HS-27A (cell line): ENCODE measurements around the gene SMAD7.

ENCODE experiments used
- DNase-seq: peaks from one replicate; pipeline ENCODE4 v3.0.0-alpha.2; 2012; ENCODE audit warnings: low read depth, missing footprints

The SMAD7 gene

DNA sequence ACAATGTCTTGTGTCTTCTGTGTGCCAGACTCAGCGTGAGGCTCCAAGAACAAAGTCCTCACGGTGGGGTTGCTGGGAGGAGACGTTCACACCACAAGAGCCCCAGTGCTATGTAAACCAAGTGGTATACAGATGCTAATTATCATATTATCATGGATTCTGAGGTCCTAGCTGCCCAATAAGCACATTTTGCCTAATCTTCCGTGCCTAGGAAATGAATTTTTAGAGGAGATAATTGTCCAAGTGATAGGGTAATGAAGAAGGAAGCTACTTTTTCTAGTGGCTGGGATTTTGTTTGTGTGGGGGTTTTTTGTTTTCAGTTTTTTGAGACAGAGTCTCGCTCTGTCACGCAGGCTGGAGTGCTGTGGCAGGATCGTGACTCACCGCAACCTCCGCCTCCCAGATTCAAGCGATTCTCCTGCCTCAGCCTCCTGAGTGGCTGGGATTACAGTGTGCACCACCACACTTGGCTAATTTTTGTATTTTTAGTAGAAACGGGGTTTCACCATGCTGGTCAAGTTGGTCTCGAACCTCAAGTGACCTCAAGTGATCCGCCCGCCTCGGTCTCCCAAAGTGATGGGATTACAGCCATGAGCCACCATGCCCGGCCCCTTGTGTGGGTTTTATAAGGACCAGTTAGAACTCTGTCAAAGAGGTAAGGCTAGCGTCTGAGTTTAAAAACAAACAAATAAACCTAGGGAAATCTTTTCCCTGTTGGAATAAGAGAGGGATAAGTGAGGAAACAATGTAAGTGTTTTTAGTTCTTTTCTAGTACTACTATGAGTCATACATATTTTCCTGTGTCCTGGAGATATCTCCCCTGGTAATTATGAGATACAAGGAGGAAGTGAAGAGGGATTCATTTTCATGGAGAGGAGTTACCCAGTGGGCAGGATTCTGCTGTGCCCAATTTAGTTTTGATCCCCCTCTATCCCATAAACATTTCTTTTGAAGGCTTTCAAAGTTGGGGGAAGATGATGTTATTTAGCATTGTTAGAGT lies 9.5 kb upstream of the SMAD7 start:
- no peak for DNase-seq

DNA sequence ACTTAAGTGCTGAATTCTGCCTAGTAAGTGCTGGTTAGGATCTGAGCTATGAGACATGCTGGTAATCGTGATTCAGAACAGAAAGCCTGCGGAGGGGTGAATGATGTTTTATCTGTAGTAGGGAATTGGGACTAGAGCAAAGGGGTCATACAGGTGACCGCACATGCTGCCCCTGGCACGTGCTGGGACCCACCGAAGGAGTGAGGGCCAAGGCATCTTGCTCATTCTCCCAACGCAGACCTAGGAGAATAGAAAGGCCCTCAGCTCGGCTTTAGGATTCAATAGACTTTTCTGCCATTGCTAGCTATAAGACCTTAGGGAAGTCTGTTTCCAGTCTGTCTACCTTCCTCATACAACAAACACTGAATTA lies 8.8 kb upstream of the SMAD7 start:
- no peak for DNase-seq

DNA sequence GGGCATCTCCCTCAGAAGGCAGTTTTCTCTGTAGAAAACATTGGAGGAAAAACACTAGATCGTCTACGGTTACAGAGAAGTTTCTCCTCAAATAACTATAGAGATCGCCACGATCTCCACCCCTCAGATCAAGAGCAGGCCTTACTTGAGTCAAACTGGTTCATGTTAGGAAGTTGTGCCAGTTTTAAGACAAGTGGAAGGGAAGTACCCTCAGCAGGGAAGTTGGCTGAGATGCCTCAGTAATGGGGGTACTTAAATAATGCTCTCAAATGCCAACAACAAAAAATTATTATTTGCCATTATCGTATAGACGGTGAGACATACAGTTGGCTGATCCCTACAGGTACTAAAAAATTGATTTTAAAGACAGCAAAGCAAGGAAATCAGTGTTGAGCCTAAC lies 8.2 kb upstream of the SMAD7 start:
- DNase-seq = no peak

DNA sequence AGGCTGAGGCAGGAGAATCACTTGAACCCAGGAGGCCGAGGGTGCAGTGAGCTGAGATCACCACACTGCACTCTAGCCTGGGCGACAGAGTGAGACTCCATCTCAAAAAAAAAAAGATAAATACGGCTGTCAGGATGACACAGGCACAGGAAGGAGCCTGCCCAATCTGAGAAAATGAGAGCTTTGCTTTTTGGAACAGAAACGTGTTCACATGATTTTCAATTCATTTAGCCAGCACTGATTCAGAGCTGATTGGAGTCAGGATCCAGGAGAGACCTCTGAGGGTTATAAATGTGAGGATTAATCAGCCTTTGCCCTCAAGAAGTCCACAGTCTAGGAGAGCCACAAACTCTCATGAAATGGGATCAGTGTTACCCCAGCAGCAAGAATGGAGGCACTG lies 6.9 kb upstream of the SMAD7 start:
- DNase-seq = no peak

DNA sequence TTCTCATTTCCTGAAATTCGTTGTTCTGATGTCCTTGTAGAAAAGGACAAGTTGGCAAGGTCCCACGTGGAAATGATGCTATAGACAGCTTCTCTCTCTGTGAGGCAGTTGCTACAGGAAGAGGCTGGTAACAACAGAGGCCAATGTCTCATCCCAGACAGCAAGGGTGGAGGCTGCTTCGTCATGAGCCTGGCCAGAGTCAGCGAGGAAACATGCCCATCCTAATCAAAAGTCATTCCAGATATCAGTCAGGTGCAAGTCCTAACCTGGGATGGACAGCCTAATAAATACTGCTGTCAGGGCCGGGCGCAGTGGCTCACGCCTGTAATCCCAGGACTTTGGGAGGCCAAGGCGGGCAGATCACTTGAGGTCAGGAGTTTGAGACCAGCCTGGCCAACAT lies 6.4 kb upstream of the SMAD7 start:
- no peak for DNase-seq

DNA sequence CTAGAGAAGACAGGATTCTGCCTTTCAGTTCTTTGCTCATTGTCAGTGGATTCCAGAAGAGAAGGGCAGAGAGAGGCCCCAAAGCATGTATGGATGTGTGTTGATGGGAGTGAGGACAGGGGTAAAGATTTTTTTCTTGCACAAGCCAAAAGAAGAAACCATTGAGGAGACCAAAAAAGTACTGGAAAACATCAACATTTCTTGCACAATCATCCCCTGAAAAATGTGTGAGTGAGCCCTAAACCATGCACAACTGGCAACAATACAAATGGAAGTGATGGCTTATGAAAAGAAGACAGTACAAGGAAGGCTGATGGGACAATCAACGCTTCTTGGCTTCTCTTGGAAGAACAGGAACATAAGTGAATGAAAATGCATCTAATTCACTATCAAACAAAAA lies 5.6 kb upstream of the SMAD7 start:
- DNase-seq = no peak

DNA sequence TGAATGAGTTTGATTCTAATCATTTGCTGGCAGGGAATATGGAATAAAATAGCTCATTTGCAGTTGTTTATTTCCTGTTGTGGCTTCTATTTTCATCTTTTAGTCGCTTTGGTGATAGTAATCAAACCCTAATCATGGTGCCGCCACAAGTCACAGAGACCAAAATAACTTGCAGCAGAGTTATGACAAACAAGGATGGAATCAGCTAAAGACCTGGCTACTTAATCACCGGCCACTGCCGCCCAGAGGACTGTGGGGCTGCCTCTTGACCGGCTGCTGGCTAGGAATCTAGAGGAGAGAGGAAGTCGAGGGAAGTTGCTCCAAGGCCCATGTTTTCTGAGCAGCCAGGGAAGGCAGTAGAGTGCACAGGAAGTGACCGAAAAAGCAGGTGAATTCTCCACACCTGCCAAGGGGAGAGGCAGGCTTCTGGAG lies 5.1 kb upstream of the SMAD7 start:
- DNase-seq = no peak

DNA sequence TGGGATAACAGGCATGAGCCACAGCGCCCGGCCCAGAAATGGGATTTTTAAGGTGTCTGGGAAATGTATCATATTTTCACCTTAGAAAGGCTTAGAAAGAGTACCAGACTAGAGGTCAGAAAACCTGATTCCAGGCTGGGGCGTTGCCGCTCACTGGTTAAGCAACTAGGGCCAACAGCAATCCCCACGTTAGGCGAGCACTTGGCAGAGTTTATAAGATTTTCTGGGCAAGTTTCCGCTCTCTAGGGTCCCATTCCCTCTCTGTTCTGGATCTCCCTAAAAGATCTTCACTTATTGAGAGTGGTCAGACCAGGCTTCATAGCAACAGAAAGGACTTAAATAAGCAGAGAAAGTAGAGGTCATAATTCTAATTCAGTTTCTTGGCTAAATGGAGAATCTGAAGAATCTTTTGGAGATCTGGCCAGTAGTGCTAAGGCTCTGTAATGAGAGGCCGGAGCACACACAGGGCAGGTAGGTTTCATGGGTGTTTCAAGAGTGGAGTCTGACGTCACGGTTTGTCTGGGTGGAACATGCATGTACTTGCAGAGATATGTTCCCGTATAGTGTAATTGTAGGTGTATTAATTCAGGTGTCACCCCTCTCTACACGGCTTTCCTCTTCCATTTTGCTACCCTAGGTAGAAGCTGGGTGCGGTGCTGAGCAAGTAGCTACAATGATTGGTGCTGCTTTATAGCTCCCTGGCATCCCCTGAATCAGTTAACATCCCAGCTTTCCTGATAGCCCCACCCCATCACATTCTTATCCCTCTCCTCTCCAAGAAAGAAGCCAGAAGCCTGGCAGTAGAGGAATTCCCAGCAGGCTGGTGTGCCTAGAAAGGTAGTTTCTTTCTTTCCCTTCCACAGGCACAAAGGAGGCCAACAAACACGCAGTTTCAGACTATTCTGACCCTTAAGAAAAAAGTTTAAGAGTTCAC lies 4.4 kb upstream of the SMAD7 start:
- DNase-seq = no peak

DNA sequence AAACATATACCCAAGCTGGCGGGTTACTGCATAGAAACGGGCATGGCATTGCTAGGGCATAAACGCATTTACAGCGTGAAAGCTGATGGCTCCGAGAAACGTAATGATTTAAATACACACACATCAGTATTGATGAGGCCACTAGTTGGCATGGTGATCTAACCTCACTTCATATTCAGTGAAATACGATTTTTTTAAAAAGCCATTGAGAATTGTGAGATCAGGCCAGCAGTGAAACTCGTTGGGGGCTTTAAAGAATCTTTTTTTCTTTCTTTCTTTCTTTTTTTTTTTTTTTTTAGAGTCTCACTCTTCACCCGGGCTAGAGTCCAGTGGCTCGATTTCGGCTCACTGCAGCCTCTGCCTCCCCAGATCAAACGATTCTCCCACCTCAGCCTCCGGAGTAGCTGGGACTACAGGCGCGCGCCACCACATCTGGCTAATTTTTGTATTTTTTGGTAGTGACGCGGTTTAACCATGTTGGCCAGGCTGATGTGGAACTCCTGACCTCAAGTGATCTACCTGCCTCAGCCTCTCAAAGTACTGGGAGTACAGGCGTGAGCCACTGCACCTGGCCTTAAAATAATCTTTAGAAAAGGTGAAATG lies 2.4 kb upstream of the SMAD7 start:
- no peak for DNase-seq

DNA sequence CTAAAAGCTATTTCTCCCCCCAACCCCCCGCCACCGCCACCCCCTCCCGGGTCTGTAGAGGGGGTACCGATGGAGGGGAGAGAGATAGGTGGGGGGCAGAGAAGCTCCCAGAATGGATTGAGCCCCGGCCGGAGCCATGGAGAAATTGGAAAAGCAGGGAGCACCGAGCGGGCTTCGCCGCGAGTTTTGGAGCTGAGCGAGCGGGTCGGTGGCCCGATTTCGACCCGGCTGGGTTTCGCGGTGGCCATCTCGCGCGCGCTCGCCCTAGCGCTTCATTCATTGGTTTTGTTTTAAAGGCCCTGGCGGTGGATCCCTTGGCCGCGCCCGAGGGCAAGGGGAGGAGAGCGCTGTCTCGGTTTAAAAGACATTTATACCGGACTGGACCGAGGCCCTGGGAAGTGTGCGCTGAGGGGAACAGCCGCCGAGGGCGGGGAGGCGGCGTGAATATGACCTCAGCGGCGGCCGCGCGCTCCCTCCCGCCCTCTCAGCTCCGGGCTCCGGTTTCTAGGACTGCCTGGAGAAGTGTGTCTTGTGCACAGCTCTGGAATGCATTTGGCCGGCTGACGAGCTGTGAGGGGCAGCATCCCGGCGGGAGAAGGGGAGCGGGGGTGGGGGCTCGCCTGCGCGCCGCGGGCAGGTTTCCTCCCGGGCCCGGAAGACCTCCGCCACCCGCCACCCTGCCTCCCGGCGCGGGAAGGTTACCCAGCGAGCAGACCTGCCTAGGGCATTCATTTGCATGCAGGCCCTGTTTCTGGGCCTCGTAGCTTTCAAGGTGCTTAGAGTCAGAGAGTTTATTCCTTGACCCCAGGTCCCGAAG lies 1.7 kb upstream of the SMAD7 start:
- no peak for DNase-seq

DNA sequence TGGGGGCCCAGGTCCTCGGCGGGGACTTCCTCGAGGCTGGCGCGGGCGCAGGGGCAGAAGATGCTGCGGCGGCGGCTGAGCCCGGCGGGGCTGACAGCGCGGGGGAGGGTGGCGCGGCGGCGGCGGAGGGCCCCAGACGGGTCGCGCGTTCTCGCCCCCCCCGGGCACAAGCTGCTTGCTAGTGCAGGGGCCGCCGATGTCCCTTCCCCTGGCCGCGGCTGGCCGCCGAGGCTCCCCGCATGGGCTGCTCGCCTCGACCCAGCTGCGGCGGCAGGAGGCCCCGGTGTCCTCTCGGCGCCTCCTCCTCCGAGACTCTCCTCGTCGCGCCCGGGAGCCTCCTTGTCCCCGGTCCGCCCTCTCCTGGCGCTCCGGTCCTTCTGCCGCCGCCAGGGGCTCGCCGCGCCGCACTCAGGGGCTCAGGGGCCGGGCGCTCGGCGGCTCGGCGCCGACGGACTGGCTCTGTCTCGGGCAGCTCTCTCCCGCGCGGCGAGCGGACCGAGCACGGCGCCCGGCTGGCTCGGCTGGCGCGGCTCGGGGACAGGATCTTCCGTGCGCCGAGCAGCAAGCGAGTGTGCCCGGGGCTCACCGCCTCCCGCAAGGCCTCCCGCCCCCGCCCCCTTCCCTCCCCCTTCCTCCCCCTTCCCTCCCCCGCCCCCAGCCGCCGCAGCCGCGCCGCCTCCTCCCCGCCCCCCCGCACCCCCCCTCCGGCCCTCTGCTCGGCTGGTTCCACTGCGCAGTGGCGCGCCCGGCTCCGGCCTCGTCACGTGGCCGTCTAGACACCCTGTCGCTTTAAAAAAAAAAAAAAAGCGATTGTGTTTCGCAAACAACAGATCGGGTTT lies 902 bp upstream of the SMAD7 start:
- DNase-seq = no peak

DNA sequence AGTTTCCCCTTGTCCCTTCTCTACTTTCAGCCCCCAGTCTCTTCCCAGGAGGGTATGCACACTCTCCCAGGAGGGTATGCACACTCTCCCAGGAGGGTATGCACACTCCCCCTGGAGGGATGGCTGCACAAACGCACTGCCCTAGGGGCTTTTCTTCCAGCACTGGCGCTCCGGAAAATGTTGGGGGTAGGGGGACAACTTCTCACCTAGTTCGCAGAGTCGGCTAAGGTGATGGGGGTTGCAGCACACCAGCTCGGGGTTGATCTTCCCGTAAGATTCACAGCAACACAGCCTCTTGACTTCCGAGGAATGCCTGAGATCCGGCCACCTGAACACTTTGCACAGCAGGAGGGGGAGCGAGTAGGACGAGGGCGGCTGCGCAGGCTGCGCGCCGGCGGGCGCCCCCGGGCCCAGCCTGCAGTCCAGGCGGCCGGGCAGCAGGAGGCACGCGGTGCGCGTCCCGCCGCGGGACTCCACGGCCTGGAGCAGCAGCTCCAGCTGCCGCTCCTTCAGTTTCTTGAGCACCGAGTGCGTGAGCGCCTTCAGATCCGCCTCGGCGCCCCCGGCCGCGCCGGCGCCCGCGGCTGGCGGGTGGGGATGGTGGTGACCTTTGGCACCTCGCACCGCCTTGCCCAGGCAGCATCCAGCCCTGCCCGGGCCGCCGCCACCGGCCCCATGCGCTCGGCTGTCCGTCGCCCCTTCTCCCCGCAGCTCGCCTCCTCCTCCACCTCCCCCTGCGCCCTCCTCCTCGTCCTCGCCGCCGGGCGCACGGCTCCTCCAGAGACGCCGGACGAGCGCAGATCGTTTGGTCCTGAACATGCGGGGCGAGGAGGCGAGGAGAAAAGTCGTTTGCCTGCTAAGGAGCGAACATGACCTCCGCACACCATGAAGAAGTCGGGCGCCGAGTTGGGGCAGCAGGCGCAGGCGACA lies 894 bp downstream of the SMAD7 start:
- DNase-seq = no peak

DNA sequence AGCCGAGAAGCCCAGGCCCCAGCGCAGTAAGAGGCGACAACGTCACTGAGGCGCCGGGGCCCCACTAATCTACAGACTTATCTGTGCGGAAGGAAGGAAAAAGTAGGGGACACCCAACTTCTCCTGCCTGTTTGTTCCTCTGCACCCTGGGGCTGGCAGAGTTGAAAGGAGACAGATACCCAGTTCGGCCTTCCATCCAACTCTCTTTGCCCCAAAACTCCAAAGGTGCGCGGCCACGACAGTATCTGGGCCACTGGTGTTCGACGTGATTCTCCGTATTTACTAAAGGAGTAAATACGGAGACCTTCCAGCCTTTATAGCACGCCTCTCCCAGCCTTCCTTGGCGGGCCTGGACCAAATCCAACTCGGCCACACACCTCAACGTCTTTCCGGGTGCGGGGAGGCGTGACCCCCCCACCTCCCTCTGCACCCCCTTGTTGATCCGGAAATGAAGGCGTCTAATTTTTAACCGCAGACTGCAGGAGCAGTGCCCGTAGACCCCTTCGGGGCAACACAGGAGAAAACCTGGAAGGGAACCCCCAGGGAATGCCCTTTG lies 1.6 kb downstream of the SMAD7 start:
- no peak for DNase-seq

DNA sequence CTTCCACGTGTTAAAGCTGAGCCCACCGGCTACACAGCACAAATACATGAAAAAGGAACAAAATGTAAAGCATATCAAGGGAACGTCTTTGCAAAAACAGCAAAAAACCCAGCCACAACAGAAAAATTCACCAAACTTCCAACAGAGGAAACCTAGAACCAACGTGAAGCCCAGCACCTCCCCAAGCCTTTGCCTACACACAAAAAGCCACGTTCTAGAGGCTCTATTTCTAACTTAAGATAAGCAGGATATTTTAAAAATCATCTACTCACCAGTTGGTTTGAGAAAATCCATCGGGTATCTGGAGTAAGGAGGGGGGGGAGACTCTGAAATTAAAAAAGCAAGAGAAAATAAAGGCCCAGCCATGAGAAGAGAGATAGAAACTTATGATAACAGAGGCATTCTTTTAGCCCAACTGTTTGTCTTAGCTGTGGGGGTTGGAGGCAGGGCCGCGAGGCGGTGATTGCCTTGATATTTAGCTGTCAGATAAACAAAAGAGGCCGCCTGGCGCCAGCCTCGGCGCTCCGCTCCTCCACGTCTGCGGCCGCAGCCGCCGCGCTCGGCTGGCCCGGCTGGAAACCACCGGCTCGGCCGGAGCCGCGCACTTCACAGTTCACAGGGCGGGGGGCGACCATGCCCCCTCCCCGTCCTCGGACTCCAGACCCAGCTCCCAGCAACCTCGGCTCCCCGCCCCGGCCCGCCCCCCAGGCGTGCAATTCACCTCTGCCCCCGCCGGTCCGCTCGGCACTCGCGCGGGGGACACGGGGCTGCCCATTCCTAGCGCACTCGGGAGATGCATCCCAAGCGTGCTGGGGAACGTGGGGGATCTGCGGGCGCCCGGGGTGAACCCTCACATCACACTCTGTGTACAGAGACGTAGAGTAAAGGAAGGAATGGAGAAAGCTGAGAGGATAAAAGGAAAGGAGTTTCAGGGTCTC lies 2.4 kb downstream of the SMAD7 start:
- no peak for DNase-seq

DNA sequence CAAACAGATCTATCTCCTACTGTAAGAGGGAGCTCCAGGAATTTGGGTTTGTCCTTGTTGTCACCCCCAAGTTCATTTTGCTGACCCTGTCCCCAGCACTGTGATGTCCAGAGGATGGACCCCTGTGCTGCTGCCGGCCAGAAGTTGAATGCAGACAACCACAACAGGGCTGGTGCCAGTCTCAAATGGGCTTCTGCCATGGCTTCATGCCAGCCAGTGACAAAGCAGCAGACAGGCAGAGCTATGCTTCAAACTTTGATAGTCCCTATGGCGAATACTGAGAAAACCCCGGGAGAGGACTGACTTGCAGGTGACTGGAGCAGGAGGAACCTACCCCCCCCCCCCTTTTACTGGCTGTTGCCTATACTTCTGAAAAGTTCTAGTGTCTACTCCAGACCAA lies 3.2 kb downstream of the SMAD7 start:
- DNase-seq = no peak

DNA sequence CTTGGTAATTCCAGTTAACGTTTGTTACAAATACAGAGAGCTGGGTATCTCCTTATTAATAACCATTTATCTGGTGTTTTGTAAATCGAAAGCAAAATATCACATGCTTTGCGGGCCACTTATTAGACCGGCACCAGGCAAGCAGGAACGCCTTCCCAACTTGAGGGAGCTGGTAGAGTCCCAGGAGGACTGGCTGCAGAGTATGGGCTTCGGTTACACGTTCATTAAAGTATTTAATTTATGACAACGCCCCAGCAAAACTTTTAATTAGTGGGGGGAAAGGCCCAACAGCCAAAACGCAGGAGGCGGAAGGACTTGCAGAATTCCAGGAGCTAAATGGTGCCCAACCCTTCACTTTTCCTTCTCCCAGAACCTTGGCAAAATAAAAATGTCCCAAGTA lies 3.7 kb downstream of the SMAD7 start:
- DNase-seq = no peak

DNA sequence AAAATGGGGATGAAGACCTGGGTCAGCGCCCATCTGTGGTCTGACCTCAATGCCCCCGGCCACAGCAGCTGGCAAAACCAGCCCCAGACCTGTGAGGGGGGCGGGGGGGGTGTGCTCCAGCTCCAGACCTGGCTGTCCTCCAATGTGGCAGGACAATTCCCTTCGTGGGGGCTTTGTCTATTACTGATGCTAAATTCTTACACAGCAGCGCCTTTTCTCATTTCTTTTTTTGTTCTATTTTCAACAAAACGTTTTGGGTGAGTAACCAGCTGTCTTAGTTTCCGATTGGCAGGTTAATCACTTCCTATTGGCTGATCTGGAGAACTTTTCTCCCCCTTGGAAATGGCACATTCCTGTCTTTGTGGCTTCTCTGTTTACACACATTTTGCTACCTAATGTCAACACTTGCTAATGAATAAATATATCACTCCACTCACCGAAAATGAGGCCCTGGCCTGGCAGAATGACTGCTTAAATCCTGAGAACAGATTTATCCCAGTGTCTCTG lies 4.4 kb downstream of the SMAD7 start:
- no peak for DNase-seq

DNA sequence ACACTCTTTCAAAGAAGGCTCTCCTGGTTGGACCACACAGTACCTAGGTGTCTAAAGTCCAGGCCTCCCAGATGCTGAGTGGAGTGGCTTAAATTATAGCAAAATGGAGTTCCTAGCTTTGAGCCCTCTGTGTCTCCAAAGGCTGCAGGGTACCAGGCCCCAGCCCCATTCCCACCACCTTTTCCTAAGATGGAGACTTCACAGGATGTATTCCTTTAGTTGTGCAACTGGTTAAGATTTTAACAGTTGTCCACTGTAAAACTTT lies 4.9 kb downstream of the SMAD7 start:
- no peak for DNase-seq
